CD14-positive monocyte (primary cell): ENCODE data around the gene GOLGA2. TPM values are rescaled to one million over a fixed set of nuclear protein-coding genes. Genes with fewer than 3 reads are reported as not detected.

Source experiments
- DNase-seq, 3 donors: peaks; one replicate each; pipeline ENCODE4 v3.0.0-alpha.2; 2011 to 2022
- H2AFZ ChIP-seq: 2 replicates; pipeline ENCODE4 v1.6.0; 2012; ENCODE audit warnings: mild to moderate bottlenecking, low read depth, low read length, inconsistent platforms; ENCODE audit not compliant: insufficient read depth, poor library complexity, severe bottlenecking
- H3K27ac ChIP-seq, 2 donors: 1 replicate in 1 of 2; 2 replicates in 1 of 2; pipeline ENCODE4 v1.5.1; 2012 to 2013; ENCODE audit warnings: low read length in 2 of 2, control low read depth in 1 of 2, inconsistent platforms in 1 of 2, low read depth in 1 of 2, mild to moderate bottlenecking in 1 of 2
- H3K27me3 ChIP-seq, 2 donors: one replicate each; pipeline versions ENCODE4 v1.6.0 to v1.6.1; 2011 to 2013; ENCODE audit warnings: low read length in 2 of 2; ENCODE audit not compliant: control insufficient read depth in 2 of 2, insufficient read depth in 2 of 2
- H3K36me3 ChIP-seq, 2 donors: replicated peaks in 1 of 2; 1 replicate in 1 of 2; 2 replicates in 1 of 2; pipeline versions ENCODE4 v1.5.1 to v1.6.1; 2012 to 2013; ENCODE audit warnings: low read length in 2 of 2, control low read depth in 1 of 2, inconsistent platforms in 1 of 2, mild to moderate bottlenecking in 1 of 2; ENCODE audit not compliant: insufficient read depth in 2 of 2, control insufficient read depth in 1 of 2
- H3K4me1 ChIP-seq, 2 donors: 1 replicate in 1 of 2; 2 replicates in 1 of 2; pipeline versions ENCODE4 v1.5.1 to v1.6.1; 2012 to 2013; ENCODE audit warnings: low read length in 2 of 2, control low read depth in 1 of 2, inconsistent platforms in 1 of 2, mild to moderate bottlenecking in 1 of 2, moderate library complexity in 1 of 2; ENCODE audit not compliant: insufficient read depth in 2 of 2, control insufficient read depth in 1 of 2
- H3K4me2 ChIP-seq: replicated peaks from 2 replicates; pipeline ENCODE3; 2012; ENCODE audit warnings: low read length, moderate library complexity, mild to moderate bottlenecking; ENCODE audit not compliant: poor library complexity, severe bottlenecking; ENCODE audit errors: extremely low read depth
- H3K4me3 ChIP-seq, 3 experiments: fragments of 200-600 bp in 1 of 3; sonication (generic) in 1 of 3; replicated peaks in 1 of 3; 1 replicate in 2 of 3; 2 replicates in 1 of 3; pipeline ENCODE4 v1.5.1; 2011 to 2013; ENCODE audit warnings: low read length in 3 of 3, mild to moderate bottlenecking in 3 of 3, control low read depth in 2 of 3, low read depth in 2 of 3, inconsistent platforms in 1 of 3, moderate library complexity in 1 of 3
- H3K79me2 ChIP-seq: 2 replicates; pipeline ENCODE4 v1.6.0; 2012; ENCODE audit warnings: mild to moderate bottlenecking, control low read depth, inconsistent platforms, low read length, moderate library complexity; ENCODE audit not compliant: insufficient read depth
- H3K9ac ChIP-seq: 2 replicates; pipeline ENCODE4 v1.6.0; 2017; ENCODE audit warnings: low read length, mild to moderate bottlenecking; ENCODE audit not compliant: insufficient read depth, poor library complexity, severe bottlenecking
- H3K9me3 ChIP-seq, 2 donors: replicated peaks in 1 of 2; 1 replicate in 1 of 2; 2 replicates in 1 of 2; pipeline versions ENCODE4 v1.5.1 to v1.6.1; 2012 to 2013; ENCODE audit warnings: low read length in 2 of 2, control low read depth in 1 of 2; ENCODE audit not compliant: control insufficient read depth in 1 of 2, insufficient read depth in 1 of 2
- H4K20me1 ChIP-seq: 2 replicates; pipeline ENCODE4 v1.6.0; 2012; ENCODE audit warnings: mild to moderate bottlenecking, low read length, control low read depth, moderate library complexity; ENCODE audit not compliant: insufficient read depth
- H3K27ac Mint-ChIP-seq, 7 donors: one replicate each; pipeline ENCODE4 v1.8.0; 2020; ENCODE audit warnings: mild to moderate bottlenecking in 7 of 7, mixed read lengths in 7 of 7, moderate library complexity in 6 of 7, inconsistent platforms in 2 of 7
- H3K27me3 Mint-ChIP-seq, 3 donors: one replicate each; pipeline ENCODE4 v1.8.0; 2021 to 2022; ENCODE audit warnings: low read depth in 3 of 3, mild to moderate bottlenecking in 3 of 3, mixed read lengths in 3 of 3, moderate library complexity in 3 of 3, inconsistent platforms in 1 of 3
- H3K36me3 Mint-ChIP-seq, 2 donors: one replicate each; pipeline ENCODE4 v1.8.0; 2020; ENCODE audit warnings: mixed read lengths in 2 of 2, inconsistent platforms in 1 of 2, mild to moderate bottlenecking in 1 of 2
- H3K4me1 Mint-ChIP-seq: one replicate; pipeline ENCODE4 v1.8.0; 2020; ENCODE audit warnings: mild to moderate bottlenecking, mixed read lengths
- H3K4me3 Mint-ChIP-seq, 2 donors: one replicate each; pipeline ENCODE4 v1.8.0; 2020; ENCODE audit warnings: mild to moderate bottlenecking in 2 of 2, mixed read lengths in 2 of 2, moderate library complexity in 1 of 2
- H3K9me3 Mint-ChIP-seq, 7 donors: one replicate each; pipeline ENCODE4 v1.8.0; 2020 to 2022; ENCODE audit warnings: mixed read lengths in 7 of 7, mild to moderate bottlenecking in 6 of 7, moderate library complexity in 6 of 7, inconsistent platforms in 2 of 7
- CTCF ChIP-seq: fragments of 200-600 bp; IDR thresholded peaks from one replicate; pipeline ENCODE4 v1.8.0; 2022; ENCODE audit warnings: antibody characterized with exemption, mild to moderate bottlenecking
- WGBS: methylation state at CpG from one replicate; pipeline ENCODE4 v1.1.5; 2013; ENCODE audit warnings: missing lambda C conversion rate; ENCODE audit not compliant: insufficient coverage; 5-methylcytosine and 5-hydroxymethylcytosine counted together
- intact Hi-C, 2 donors: fragments of 100-400 bp; cut with micrococcal nuclease; formaldehyde crosslinking; loops; one replicate each; pipeline versions ENCODE4 v1.15.0 to v1.15.1; 2023
- polyA plus RNA-seq, 3 donors: library from polyadenylated mRNA; depleted of rRNA in 1 of 3; unstranded in 2 of 3; stranded (reverse) in 1 of 3; fragments of 300-500 nt in 2 of 3; fragments of >200 nt in 1 of 3; fragmentation: Illumina TruSeq in 2 of 3; gene quantifications; 1 replicate in 2 of 3; 2 replicates in 1 of 3; pipeline ENCODE4 v1.2.3, GENCODE V29; 2012 to 2021

Gene GOLGA2
- polyA plus RNA-seq, 3 donors, result 2.9 to 34.2 (median 4.6) TPM

- H3K4me3 ChIP-seq, result no peak overlapping the region
- H3K27ac ChIP-seq, result no peak overlapping the region
- H2AFZ ChIP-seq, result no peak overlapping the region
- peaks cover 0 to 3% (median 2%) of the 10 kb centered on the region in 7 donors for H3K9me3 Mint-ChIP-seq
- H3K79me2 ChIP-seq, result no peaks in the 10 kb centered on the region
- H3K9me3 ChIP-seq, result no peaks in the 10 kb centered on the region
- peaks cover 0 to under 1% of the 10 kb centered on the region in 2 donors for H3K36me3 ChIP-seq
- no peak for DNase-seq
- no peaks in the 10 kb centered on the region for H4K20me1 ChIP-seq
- TF ChIP-seq CTCF, result no peak
- H3K27me3 ChIP-seq, result peaks cover 0 to 13% of the 10 kb centered on the region in 2 donors
- peaks cover 19 to 30% (median 28%) of the 10 kb centered on the region in 3 donors for H3K27me3 Mint-ChIP-seq
- H3K4me1 ChIP-seq, result peaks cover 12 to 19% of the 10 kb centered on the region in 2 donors
- intact Hi-C loops, result no loop called here
- H3K4me1 Mint-ChIP-seq, result peaks cover 16% of the 10 kb centered on the region
- peak overlapping the region in 1 of 2 donors; percentile 17 for H3K4me3 Mint-ChIP-seq
- WGBS, result 100% methylated on average over 1 of the region's 3 CpGs
- peaks cover under 1 to 10% of the 10 kb centered on the region in 2 donors for H3K36me3 Mint-ChIP-seq
- H3K4me2 ChIP-seq, result no peak overlapping the region
- H3K27ac Mint-ChIP-seq, result peak overlapping the region in 2 of 7 donors; percentile 33
- no peak overlapping the region for H3K9ac ChIP-seq
Observed at GRCh38 chr9:128251732-128252100, 24.1 kb downstream of the GOLGA2 start.

GRCh38 chr9:128250839-128251731, 24.7 kb downstream of the GOLGA2 start:
- peak overlapping the region; percentile 81 for H3K4me2 ChIP-seq
- H3K4me3 Mint-ChIP-seq, result peak overlapping the region; percentile 56 to 92
- peaks cover 0 to 3% (median 2%) of the 10 kb centered on the region in 7 donors for H3K9me3 Mint-ChIP-seq
- 12% methylated on average over 30 of the region's 43 CpGs for WGBS
- no peaks in the 10 kb centered on the region for H3K36me3 ChIP-seq
- peak overlapping the region in 2 of 7 donors; percentile 42 to 66 for H3K27ac Mint-ChIP-seq
- no peaks in the 10 kb centered on the region for H3K79me2 ChIP-seq
- no peaks in the 10 kb centered on the region for H3K9me3 ChIP-seq
- H3K27me3 ChIP-seq, result peaks cover 0 to 13% of the 10 kb centered on the region in 2 donors
- H4K20me1 ChIP-seq, result no peaks in the 10 kb centered on the region
- peak overlapping the region; percentile 9 to 74 (median 31) for H3K4me3 ChIP-seq
- DNase-seq, result no peak
- peak overlapping the region; percentile 81 for H2AFZ ChIP-seq
- peaks cover 19% of the 10 kb centered on the region for H3K4me1 Mint-ChIP-seq
- peak overlapping the region; percentile 36 for H3K9ac ChIP-seq
- no peak for TF ChIP-seq CTCF
- peaks cover 0 to 8% of the 10 kb centered on the region in 2 donors for H3K36me3 Mint-ChIP-seq
- peaks cover 19 to 30% (median 29%) of the 10 kb centered on the region in 3 donors for H3K27me3 Mint-ChIP-seq
- peaks cover 15 to 24% of the 10 kb centered on the region in 2 donors for H3K4me1 ChIP-seq
- H3K27ac ChIP-seq, result no peak overlapping the region
- intact Hi-C loops, result loop anchor here in 1 of 2 donors (1.0 kb wide), 1 partner anchor 32 kb away; no protein-coding TSS in a partner anchor
